ENCODE data around the gene SRPRB.

The SRPRB gene

GRCh38 chr3:133838916-133839800 lies 33.5 kb downstream of the SRPRB start:
- no peaks in the 10 kb centered on the region for H3K27me3 Mint-ChIP-seq
- H3K4me3 Mint-ChIP-seq, result no peak overlapping the region
- no peak overlapping the region for H3K27ac Mint-ChIP-seq
- H3K36me3 Mint-ChIP-seq (ENCODE audit: low read depth), result no peaks in the 10 kb centered on the region
- no peaks in the 10 kb centered on the region for H3K4me1 Mint-ChIP-seq (ENCODE audit: low read depth)
- no peaks in the 10 kb centered on the region for H3K9me3 Mint-ChIP-seq

DNA sequence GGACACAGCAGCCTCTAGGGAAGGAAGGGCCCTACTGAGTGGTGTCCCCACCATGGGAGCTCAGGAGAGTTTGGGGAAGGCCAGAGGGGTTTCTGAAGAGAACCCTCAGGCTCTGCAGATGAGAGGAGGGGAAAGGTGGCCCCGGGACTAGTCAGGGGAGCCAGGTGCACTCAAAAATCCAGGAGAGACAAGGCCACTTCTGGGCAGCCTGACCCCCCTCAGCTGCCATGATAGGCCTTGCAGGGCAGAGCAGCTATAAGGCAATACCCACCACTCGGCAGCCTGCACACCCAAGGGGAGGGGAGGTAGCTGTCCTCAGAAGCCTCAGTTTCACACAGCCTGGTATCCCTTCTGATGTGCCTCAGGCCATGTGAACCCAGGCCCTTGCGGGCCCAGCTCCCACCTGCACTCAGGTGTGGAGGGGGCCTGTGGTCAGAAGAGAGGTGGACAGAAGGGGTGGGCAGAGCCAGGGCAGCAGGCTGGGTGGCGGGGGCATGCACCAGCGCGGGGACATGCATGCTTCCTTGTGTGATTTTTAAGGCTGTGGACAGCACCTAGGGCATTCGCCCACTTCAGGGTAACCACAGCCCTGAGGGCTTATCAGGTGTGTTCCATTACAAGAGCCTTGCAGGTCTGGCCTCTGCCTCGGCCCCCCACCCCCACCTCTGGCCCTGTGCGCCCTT lies 34.6 kb downstream of the SRPRB start:
- Mint-ChIP-seq H3K27me3 (no peaks in the 10 kb centered on the region), H3K4me3 (no peak overlapping the region), H3K9me3 (no peaks in the 10 kb centered on the region), H3K36me3 (ENCODE audit: low read depth) (no peaks in the 10 kb centered on the region), H3K27ac (no peak overlapping the region), H3K4me1 (ENCODE audit: low read depth) (no peaks in the 10 kb centered on the region)

DNA sequence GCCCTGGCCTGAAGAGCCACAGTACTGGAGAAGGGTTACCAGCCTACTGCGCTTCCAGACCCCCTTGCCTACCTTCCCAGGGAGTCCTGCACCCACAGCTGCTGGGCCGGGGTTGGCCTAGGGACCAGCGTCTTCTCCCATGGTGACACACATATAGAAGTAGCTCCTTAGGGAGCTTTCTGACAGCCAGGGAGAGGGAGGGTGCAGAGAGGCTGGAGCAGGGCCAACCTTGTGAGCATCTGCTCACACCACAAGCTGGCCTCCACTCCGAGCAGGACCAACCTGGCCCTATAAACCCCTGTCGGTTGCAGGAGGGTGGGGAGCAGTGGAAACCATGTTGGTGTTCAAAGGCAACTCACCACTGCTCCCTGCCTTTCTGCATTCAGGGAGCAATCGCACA lies 35.2 kb downstream of the SRPRB start:
- Mint-ChIP-seq H3K27ac (no peak overlapping the region), H3K36me3 (ENCODE audit: low read depth) (no peaks in the 10 kb centered on the region), H3K4me1 (ENCODE audit: low read depth) (no peaks in the 10 kb centered on the region), H3K9me3 (no peaks in the 10 kb centered on the region), H3K4me3 (no peak overlapping the region), H3K27me3 (no peaks in the 10 kb centered on the region)

DNA sequence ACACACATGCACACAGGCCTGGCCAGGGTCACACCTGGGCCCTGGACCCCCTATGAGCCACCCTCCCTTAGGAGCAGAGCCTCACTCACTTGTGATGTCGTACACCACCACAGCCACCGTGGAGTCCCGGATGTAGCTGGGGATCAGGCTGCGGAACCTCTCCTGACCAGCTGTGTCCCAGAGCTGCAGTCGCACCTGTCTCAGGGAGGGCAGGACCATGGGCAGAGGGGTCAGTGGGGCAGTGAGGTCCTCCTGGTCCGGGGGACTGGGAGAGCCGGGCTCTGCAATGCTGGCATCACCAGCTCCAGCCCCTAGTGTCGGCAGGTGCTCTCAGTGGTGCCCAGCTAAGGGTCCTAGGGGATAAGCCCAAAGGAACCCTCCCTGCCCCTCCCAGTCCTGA lies 35.6 kb downstream of the SRPRB start:
- Mint-ChIP-seq H3K4me3 (no peak overlapping the region), H3K27me3 (no peaks in the 10 kb centered on the region), H3K27ac (no peak overlapping the region), H3K36me3 (ENCODE audit: low read depth) (no peaks in the 10 kb centered on the region), H3K4me1 (ENCODE audit: low read depth) (no peaks in the 10 kb centered on the region), H3K9me3 (no peaks in the 10 kb centered on the region)

DNA sequence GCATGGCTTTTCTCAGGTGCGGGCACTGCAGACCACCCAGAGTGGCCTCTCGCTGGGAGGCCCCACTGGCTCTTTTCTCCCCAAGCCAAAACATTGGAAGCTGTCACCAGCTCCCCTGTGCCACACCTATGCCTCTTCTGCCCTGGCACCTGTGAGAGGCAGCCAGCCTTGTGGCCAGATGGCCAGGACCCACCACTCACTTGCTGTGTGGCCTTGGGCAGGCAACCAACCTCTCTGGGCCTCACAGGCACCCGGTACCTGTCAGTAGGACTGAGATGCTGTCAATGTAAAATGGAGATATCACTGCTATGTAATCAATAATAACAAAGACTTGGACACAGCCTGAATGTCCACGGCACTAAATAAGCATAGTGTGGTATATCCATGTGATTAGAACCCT lies 36.5 kb downstream of the SRPRB start:
- Mint-ChIP-seq H3K36me3 (ENCODE audit: low read depth) (no peaks in the 10 kb centered on the region), H3K4me3 (no peak overlapping the region), H3K27me3 (peaks cover 3% of the 10 kb centered on the region), H3K27ac (no peak overlapping the region), H3K9me3 (no peaks in the 10 kb centered on the region), H3K4me1 (ENCODE audit: low read depth) (no peaks in the 10 kb centered on the region)

GRCh38 chr3:133843634-133844033 lies 38.0 kb downstream of the SRPRB start:
- Mint-ChIP-seq H3K4me3 (no peak overlapping the region), H3K27ac (no peak overlapping the region), H3K27me3 (peaks cover 13% of the 10 kb centered on the region), H3K9me3 (no peaks in the 10 kb centered on the region), H3K4me1 (ENCODE audit: low read depth) (no peaks in the 10 kb centered on the region), H3K36me3 (ENCODE audit: low read depth) (no peaks in the 10 kb centered on the region)

DNA sequence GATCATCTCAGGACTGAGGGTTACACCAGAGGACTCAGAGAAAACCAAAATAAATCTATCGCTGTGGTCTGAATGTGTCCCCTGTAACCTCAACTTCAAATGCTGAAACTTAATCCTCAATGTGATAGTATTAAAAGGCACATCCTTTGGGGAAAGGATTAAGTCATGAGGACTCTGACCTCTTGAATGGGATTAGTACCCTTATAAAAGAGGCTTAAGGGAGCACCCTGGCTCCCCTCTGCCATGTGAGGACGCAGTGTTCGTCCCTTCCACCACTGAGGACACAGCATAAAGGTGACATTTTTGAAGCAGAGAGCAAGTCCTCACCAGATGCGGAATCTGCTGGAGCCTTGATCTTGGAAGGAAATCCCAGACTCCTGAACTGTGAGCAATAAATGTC lies 39.5 kb downstream of the SRPRB start:
- no peak overlapping the region for H3K4me3 Mint-ChIP-seq
- no peaks in the 10 kb centered on the region for H3K36me3 Mint-ChIP-seq (ENCODE audit: low read depth)
- no peak overlapping the region for H3K27ac Mint-ChIP-seq
- H3K4me1 Mint-ChIP-seq (ENCODE audit: low read depth), result no peaks in the 10 kb centered on the region
- peaks cover 17% of the 10 kb centered on the region for H3K27me3 Mint-ChIP-seq
- no peaks in the 10 kb centered on the region for H3K9me3 Mint-ChIP-seq

DNA sequence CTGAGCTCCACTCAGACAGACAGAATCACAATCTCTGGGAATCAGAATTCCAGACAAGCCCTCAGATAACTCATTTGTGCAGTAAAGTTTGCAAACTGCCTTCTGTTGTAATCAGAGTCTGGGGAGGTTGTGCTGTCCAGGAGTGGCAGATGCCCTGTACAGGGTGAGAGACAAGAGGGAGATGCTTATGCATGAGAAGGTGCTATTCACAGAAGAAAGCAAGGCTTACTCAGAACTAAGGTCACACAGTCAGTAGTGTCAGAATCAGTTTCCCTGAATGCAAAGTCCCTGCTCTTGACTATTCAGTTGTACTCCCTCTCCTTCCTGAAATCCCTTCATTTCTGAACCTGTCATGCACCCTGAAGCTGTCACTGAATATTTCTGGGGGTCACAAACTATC lies 43.7 kb downstream of the SRPRB start:
- H3K9me3 Mint-ChIP-seq, result no peaks in the 10 kb centered on the region
- no peak overlapping the region for H3K4me3 Mint-ChIP-seq
- no peaks in the 10 kb centered on the region for H3K36me3 Mint-ChIP-seq (ENCODE audit: low read depth)
- no peak overlapping the region for H3K27ac Mint-ChIP-seq
- H3K27me3 Mint-ChIP-seq, result peaks cover 20% of the 10 kb centered on the region
- peaks cover 7% of the 10 kb centered on the region for H3K4me1 Mint-ChIP-seq (ENCODE audit: low read depth)

GRCh38 chr3:133850034-133850433 lies 44.4 kb downstream of the SRPRB start:
- peaks cover 7% of the 10 kb centered on the region for H3K4me1 Mint-ChIP-seq (ENCODE audit: low read depth)
- no peak overlapping the region for H3K27ac Mint-ChIP-seq
- H3K36me3 Mint-ChIP-seq (ENCODE audit: low read depth), result no peaks in the 10 kb centered on the region
- H3K9me3 Mint-ChIP-seq, result no peaks in the 10 kb centered on the region
- peaks cover 20% of the 10 kb centered on the region for H3K27me3 Mint-ChIP-seq
- no peak overlapping the region for H3K4me3 Mint-ChIP-seq

- Mint-ChIP-seq H3K4me1 (ENCODE audit: low read depth) (peaks cover 7% of the 10 kb centered on the region), H3K27me3 (peaks cover 18% of the 10 kb centered on the region), H3K27ac (no peak overlapping the region), H3K36me3 (ENCODE audit: low read depth) (no peaks in the 10 kb centered on the region), H3K4me3 (no peak overlapping the region), H3K9me3 (no peaks in the 10 kb centered on the region)
These were observed 45.8 kb downstream of the SRPRB start for GRCh38 chr3:133851266-133851906.

- no peaks in the 10 kb centered on the region for H3K36me3 Mint-ChIP-seq (ENCODE audit: low read depth)
These were observed 46.3 kb downstream of the SRPRB start for GRCh38 chr3:133851931-133852330.

DNA sequence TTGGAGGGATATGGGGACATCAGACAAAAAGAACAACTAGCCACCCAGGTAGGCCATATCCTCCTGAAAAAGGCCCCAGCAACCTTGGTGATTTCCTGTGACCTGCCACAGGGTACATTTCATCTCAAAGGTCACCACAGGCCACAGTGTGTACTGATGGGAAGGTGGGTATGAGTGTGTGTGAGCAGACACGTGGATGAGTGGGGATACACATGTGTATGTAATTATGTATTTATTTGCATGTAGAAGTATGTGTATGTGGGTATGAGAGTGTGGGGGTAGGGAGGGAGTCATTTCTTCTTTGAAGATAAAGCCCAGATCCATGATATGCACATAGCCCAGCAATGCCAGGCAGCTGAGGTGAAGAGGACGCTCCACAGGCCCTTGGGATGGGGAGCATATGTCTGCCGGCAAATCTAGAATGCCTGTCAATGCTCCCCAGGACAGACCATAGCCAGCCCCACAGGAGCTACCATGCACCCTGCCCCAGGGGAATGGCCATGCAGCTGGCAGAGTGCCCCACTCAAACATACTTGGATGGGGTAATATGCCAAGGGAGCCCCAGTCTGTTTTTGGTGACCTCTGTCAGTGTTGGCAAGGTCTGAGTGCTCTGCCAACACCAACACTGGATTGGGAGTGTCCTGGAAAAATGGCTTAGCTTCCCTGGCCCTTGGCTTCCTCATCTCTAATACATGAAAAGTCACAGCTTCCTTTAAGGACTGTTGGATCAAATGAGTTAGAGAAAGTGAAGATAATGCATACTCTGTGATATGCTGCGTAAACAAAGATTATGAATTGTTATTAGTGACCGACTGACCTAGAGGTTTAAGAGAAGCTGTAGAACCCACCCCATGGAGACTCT lies 47.7 kb downstream of the SRPRB start:
- H3K27ac Mint-ChIP-seq, result no peak overlapping the region
- no peaks in the 10 kb centered on the region for H3K36me3 Mint-ChIP-seq (ENCODE audit: low read depth)
- peaks cover 13% of the 10 kb centered on the region for H3K4me1 Mint-ChIP-seq (ENCODE audit: low read depth)

More at GRCh38 chr3:133851931-133852330, 46.3 kb downstream of the SRPRB start:
- H3K4me3 Mint-ChIP-seq, result no peak overlapping the region
- no peaks in the 10 kb centered on the region for H3K9me3 Mint-ChIP-seq
- peaks cover 7% of the 10 kb centered on the region for H3K4me1 Mint-ChIP-seq (ENCODE audit: low read depth)
- H3K27ac Mint-ChIP-seq, result no peak overlapping the region
- H3K27me3 Mint-ChIP-seq, result peaks cover 17% of the 10 kb centered on the region

GRCh38 chr3:133853925-133854227 lies 48.3 kb downstream of the SRPRB start:
- no peaks in the 10 kb centered on the region for H3K36me3 Mint-ChIP-seq (ENCODE audit: low read depth)
- peaks cover 13% of the 10 kb centered on the region for H3K4me1 Mint-ChIP-seq (ENCODE audit: low read depth)
- H3K27ac Mint-ChIP-seq, result no peak overlapping the region
- H3K4me3 Mint-ChIP-seq, result no peak overlapping the region
- no peaks in the 10 kb centered on the region for H3K9me3 Mint-ChIP-seq
- peaks cover 6% of the 10 kb centered on the region for H3K27me3 Mint-ChIP-seq

More for the DNA sequence above, 47.7 kb downstream of the SRPRB start:
- H3K27me3 Mint-ChIP-seq, result peaks cover 7% of the 10 kb centered on the region
- no peak overlapping the region for H3K4me3 Mint-ChIP-seq
- no peaks in the 10 kb centered on the region for H3K9me3 Mint-ChIP-seq

GRCh38 chr3:133854264-133855001 lies 48.8 kb downstream of the SRPRB start:
- Mint-ChIP-seq H3K36me3 (ENCODE audit: low read depth) (no peaks in the 10 kb centered on the region), H3K27ac (no peak overlapping the region), H3K9me3 (no peaks in the 10 kb centered on the region), H3K4me1 (ENCODE audit: low read depth) (peaks cover 13% of the 10 kb centered on the region), H3K4me3 (no peak overlapping the region), H3K27me3 (peaks cover 3% of the 10 kb centered on the region)

Measured in stimulated activated naive CD8-positive, alpha-beta T cell treated with anti-CD3 and anti-CD28 coated beads, Interleukin-15, Interleukin-2, amounts not matched to agents 100 ng/mL and 50 ng/mL, for 24 hours (primary cell).